ENCODE measurements around the gene MGAT5. TPM values are rescaled to one million over a fixed set of nuclear protein-coding genes. Genes with fewer than 3 reads are reported as not detected.
A peak's percentile ranks its signal among the peaks of the same experiment; 100 is the strongest.

Gene MGAT5
- total and polyA plus RNA-seq, 4 experiments from 2014 or later = 4.4 to 81.3 (median 48.0) TPM

DNA sequence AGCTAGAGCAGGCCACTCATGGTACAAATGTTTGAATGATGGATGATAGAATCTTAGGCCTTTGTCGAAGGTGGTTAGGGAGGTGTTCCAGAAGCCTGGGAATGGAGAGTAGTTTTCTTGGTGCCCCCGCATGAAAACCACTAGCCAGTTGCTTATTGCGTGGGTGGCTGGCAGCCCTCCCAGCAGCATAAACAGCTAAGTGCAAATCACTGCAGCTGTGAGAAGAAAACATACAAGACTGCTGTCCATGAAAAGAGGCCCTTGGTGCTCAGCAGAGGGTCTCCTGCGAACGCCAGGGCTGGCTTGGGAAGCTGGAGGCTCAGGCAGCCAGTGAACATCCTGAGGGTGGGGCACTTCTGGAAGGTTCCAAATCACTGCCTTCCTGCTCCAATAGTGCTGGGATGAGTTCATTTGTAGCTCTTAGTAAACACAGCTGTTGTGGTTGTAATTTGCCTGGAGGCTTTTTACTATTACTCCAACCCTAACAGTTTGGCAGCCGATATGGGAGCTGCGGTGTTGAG, 118.8 kb downstream of the MGAT5 start:
- POLR2A ChIA-PET (ENCODE audit: partially characterized antibody) = no interaction called here

DNA sequence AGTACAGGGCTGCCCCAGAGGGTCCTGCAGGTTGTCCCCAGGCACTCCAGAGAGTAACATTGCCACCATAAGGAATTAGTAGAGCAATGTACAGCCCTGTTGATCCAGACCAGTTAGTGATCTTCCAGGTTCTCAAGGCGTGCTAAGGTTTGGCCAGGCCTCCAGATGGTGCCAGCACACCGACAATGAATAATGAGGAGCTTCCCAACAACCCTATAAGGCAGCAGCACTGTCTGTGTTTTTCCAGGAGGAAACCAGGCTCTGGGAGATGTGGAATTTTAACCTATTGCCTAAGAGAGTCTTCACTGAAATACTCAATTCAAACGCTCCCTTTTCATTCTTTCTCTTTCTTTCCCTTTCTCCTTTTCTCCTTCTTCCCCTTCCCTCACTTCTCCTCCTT, 122.1 kb downstream of the MGAT5 start:
- H3K36me3 Mint-ChIP-seq = peaks cover 48 to 66% of the 10 kb centered on the region in 2 donors
- H3K9me3 Mint-ChIP-seq = no peaks in the 10 kb centered on the region
- Histone ChIP-seq H3K9me3 (ENCODE audit: control insufficient read depth in 1 of 2, low read length in 2 of 2) (no peaks in the 10 kb centered on the region), H3K4me3 (ENCODE audit: low read length in 2 of 2) (no peak overlapping the region), H3K27ac (ENCODE audit: low read depth, low read length) (no peak overlapping the region), H3K4me1 (ENCODE audit: insufficient read depth, low read length) (no peaks in the 10 kb centered on the region), H3K27me3 (ENCODE audit: insufficient read depth, low read length) (no peaks in the 10 kb centered on the region), H3K36me3 (ENCODE audit: insufficient read depth, low read length) (peaks cover 4% of the 10 kb centered on the region)
- H3K27ac Mint-ChIP-seq = peak overlapping the region in 2 of 7 donors; percentile 8 to 65
- H3K4me3 Mint-ChIP-seq = no peak overlapping the region
- no peak for DNase-seq
- CTCF ChIA-PET (ENCODE audit: partially characterized antibody) = interaction anchor here (1.2 kb wide), 1 partner anchor 22 kb away, joined by 3 read pairs; no protein-coding TSS in a partner anchor
- POLR2A ChIA-PET (ENCODE audit: partially characterized antibody) = no interaction called here
- intact Hi-C loops (cut with micrococcal nuclease) = no loop called here
- H3K27me3 Mint-ChIP-seq = no peaks in the 10 kb centered on the region
- peaks cover 0 to 10% (median 3%) of the 10 kb centered on the region in 4 donors for H3K4me1 Mint-ChIP-seq

More for the DNA sequence above, 118.8 kb downstream of the MGAT5 start:
- no peak for DNase-seq
- Histone ChIP-seq H3K9me3 (ENCODE audit: control insufficient read depth in 1 of 2, low read length in 2 of 2) (no peaks in the 10 kb centered on the region), H3K27me3 (ENCODE audit: insufficient read depth, low read length) (no peaks in the 10 kb centered on the region), H3K27ac (ENCODE audit: low read depth, low read length) (no peak overlapping the region), H3K4me1 (ENCODE audit: insufficient read depth, low read length) (peaks cover 8% of the 10 kb centered on the region), H3K36me3 (ENCODE audit: insufficient read depth, low read length) (peaks cover 4% of the 10 kb centered on the region), H3K4me3 (ENCODE audit: low read length in 2 of 2) (no peak overlapping the region)
- CTCF ChIA-PET (ENCODE audit: partially characterized antibody) = no interaction called here
- intact Hi-C loops (cut with micrococcal nuclease) = no loop called here
- Mint-ChIP-seq H3K27ac (peak overlapping the region in 3 of 7 donors; percentile 35 to 81 (median 54)), H3K36me3 (peaks cover 56 to 63% of the 10 kb centered on the region in 2 donors), H3K27me3 (no peaks in the 10 kb centered on the region), H3K4me1 (peaks cover 15 to 26% (median 16%) of the 10 kb centered on the region in 4 donors), H3K4me3 (no peak overlapping the region), H3K9me3 (no peaks in the 10 kb centered on the region)

DNA sequence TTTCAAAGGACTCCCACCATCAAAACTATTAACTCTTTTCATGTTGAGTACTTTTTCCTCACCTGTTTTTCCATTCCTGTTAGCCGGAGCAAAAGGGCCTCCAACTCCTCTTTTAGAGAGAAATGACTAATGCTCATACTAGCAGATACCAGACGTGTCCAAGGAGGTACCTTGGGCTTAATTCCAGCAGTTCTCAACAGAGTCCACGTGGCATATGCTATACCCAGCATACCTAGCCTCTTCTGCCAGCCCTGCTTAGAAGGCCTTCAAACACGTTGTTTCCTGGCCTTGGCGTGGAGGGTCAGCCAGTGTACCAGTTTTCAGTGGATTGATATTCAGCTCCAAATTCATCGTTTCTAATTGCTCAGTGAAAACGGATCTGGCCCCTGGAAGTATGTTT, 123.9 kb downstream of the MGAT5 start:
- CTCF ChIA-PET (ENCODE audit: partially characterized antibody) = no interaction called here
- no peaks in the 10 kb centered on the region for H3K27me3 Mint-ChIP-seq
- Histone ChIP-seq H3K36me3 (ENCODE audit: insufficient read depth, low read length) (peaks cover 4% of the 10 kb centered on the region), H3K4me1 (ENCODE audit: insufficient read depth, low read length) (no peaks in the 10 kb centered on the region), H3K4me3 (ENCODE audit: low read length in 2 of 2) (no peak overlapping the region), H3K9me3 (ENCODE audit: control insufficient read depth in 1 of 2, low read length in 2 of 2) (no peaks in the 10 kb centered on the region), H3K27me3 (ENCODE audit: insufficient read depth, low read length) (no peaks in the 10 kb centered on the region), H3K27ac (ENCODE audit: low read depth, low read length) (no peak overlapping the region)
- peaks cover 3 to 12% (median 5%) of the 10 kb centered on the region in 4 donors for H3K4me1 Mint-ChIP-seq
- no peak for DNase-seq
- peaks cover 42 to 61% of the 10 kb centered on the region in 2 donors for H3K36me3 Mint-ChIP-seq
- H3K4me3 Mint-ChIP-seq = no peak overlapping the region
- H3K9me3 Mint-ChIP-seq = no peaks in the 10 kb centered on the region
- intact Hi-C loops (cut with micrococcal nuclease) = no loop called here
- POLR2A ChIA-PET (ENCODE audit: partially characterized antibody) = no interaction called here
- peak overlapping the region in 1 of 7 donors; percentile 43 for H3K27ac Mint-ChIP-seq

DNA sequence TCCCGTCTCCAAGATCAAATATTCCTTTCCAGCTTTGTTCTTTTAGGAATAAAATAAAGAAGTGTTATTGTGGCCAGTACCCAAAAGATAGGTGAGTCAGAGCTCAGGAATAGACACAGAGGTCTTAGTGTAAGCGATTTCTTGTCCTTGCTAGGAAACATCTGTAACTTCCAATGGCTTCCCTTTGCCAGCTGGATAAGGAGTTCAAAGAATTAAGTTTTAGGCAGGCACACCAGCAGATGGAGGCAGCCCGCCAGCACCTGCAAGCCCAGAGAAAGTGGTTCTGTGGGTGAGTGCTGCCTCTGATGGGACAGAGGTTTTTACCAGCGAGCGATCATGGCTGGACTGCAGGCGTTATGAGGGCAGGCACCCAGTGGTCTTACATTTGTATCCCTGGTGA, 125.4 kb downstream of the MGAT5 start:
- CTCF ChIA-PET (ENCODE audit: partially characterized antibody) = interaction anchor here (1.4 kb wide), 1 partner anchor 261 kb away, joined by 3 read pairs; no protein-coding TSS in a partner anchor
- H3K4me1 ChIP-seq (ENCODE audit: insufficient read depth, low read length) = no peaks in the 10 kb centered on the region

DNA sequence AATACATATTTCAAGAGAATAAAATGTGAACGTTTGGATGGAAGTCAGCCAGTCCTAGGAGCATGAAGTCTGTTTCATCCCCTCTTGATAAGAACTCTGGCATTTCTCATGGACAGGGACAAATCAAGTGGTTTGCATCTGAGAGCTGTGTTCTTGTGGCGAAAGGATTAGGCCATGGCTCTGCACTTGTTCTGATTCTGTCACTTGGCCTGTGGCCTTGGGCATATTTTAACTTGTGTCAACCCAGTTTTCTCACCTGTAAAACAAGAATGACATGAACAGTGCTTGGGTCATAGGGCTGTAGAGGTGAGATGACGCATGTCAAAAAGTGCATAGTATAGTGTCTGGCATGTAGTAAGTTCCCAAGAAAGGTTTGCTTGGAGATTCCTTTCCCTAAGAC, 125.8 kb downstream of the MGAT5 start:
- peak overlapping the region in 2 of 7 donors; percentile 18 to 53 for H3K27ac Mint-ChIP-seq
- no peak overlapping the region for H3K4me3 Mint-ChIP-seq
- H3K9me3 Mint-ChIP-seq = no peaks in the 10 kb centered on the region
- no peak for DNase-seq
- POLR2A ChIA-PET (ENCODE audit: partially characterized antibody) = no interaction called here
- CTCF ChIA-PET (ENCODE audit: partially characterized antibody) = interaction anchor here (0.7 to 1.4 kb wide), 2 partner anchors 32 to 261 kb away, joined by 3 to 4 read pairs; no protein-coding TSS in a partner anchor
- Histone ChIP-seq H3K36me3 (ENCODE audit: insufficient read depth, low read length) (peaks cover under 1% of the 10 kb centered on the region), H3K9me3 (ENCODE audit: control insufficient read depth in 1 of 2, low read length in 2 of 2) (no peaks in the 10 kb centered on the region), H3K27ac (ENCODE audit: low read depth, low read length) (no peak overlapping the region), H3K27me3 (ENCODE audit: insufficient read depth, low read length) (no peaks in the 10 kb centered on the region), H3K4me3 (ENCODE audit: low read length in 2 of 2) (no peak overlapping the region), H3K4me1 (ENCODE audit: insufficient read depth, low read length) (no peaks in the 10 kb centered on the region)
- H3K36me3 Mint-ChIP-seq = peaks cover 35 to 56% of the 10 kb centered on the region in 2 donors
- H3K4me1 Mint-ChIP-seq = peaks cover 4 to 10% (median 6%) of the 10 kb centered on the region in 4 donors
- no peaks in the 10 kb centered on the region for H3K27me3 Mint-ChIP-seq
- intact Hi-C loops (cut with micrococcal nuclease) = no loop called here

More for the DNA sequence above, 125.4 kb downstream of the MGAT5 start:
- Histone ChIP-seq H3K36me3 (ENCODE audit: insufficient read depth, low read length) (peaks cover 4% of the 10 kb centered on the region), H3K27ac (ENCODE audit: low read depth, low read length) (no peak overlapping the region), H3K27me3 (ENCODE audit: insufficient read depth, low read length) (no peaks in the 10 kb centered on the region), H3K4me3 (ENCODE audit: low read length in 2 of 2) (no peak overlapping the region), H3K9me3 (ENCODE audit: control insufficient read depth in 1 of 2, low read length in 2 of 2) (no peaks in the 10 kb centered on the region)
- Mint-ChIP-seq H3K9me3 (no peaks in the 10 kb centered on the region), H3K27ac (peak overlapping the region in 4 of 7 donors; percentile 1 to 62 (median 36)), H3K4me3 (no peak overlapping the region), H3K27me3 (no peaks in the 10 kb centered on the region), H3K36me3 (peaks cover 36 to 56% of the 10 kb centered on the region in 2 donors), H3K4me1 (peaks cover 4 to 10% (median 6%) of the 10 kb centered on the region in 4 donors)
- POLR2A ChIA-PET (ENCODE audit: partially characterized antibody) = no interaction called here
- no peak for DNase-seq
- intact Hi-C loops (cut with micrococcal nuclease) = no loop called here

DNA sequence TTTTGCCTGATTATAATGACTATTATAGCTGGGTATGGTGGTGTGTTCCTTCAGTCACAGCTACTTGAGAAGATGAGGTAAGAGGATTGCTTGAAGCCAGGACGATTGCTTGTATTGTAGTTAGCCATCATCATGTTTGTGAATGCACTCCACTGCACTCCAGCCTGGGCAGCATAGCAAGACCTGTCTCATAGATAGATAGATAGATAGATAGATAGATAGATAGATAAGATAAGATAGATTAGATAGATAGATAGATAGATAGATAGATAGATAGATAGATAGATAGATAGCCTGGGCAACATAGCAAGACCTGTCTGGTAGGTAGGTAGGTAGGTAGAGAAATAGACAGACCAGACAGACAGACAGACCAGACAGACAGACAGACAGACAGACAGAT, 127.3 kb downstream of the MGAT5 start:
- Mint-ChIP-seq H3K27ac (peak overlapping the region in 3 of 7 donors; percentile 2 to 69 (median 24)), H3K9me3 (no peaks in the 10 kb centered on the region), H3K36me3 (peaks cover 31 to 49% of the 10 kb centered on the region in 2 donors), H3K27me3 (no peaks in the 10 kb centered on the region), H3K4me1 (peaks cover 12 to 21% (median 19%) of the 10 kb centered on the region in 4 donors), H3K4me3 (no peak overlapping the region)
- ChIA-PET CTCF (ENCODE audit: partially characterized antibody) (no interaction called here), POLR2A (ENCODE audit: partially characterized antibody) (no interaction called here)
- Histone ChIP-seq H3K4me3 (ENCODE audit: low read length in 2 of 2) (no peak overlapping the region), H3K27me3 (ENCODE audit: insufficient read depth, low read length) (no peaks in the 10 kb centered on the region), H3K9me3 (ENCODE audit: control insufficient read depth in 1 of 2, low read length in 2 of 2) (no peaks in the 10 kb centered on the region), H3K4me1 (ENCODE audit: insufficient read depth, low read length) (no peaks in the 10 kb centered on the region), H3K27ac (ENCODE audit: low read depth, low read length) (no peak overlapping the region), H3K36me3 (ENCODE audit: insufficient read depth, low read length) (no peaks in the 10 kb centered on the region)
- DNase-seq = no peak
- intact Hi-C loops (cut with micrococcal nuclease) = no loop called here

DNA sequence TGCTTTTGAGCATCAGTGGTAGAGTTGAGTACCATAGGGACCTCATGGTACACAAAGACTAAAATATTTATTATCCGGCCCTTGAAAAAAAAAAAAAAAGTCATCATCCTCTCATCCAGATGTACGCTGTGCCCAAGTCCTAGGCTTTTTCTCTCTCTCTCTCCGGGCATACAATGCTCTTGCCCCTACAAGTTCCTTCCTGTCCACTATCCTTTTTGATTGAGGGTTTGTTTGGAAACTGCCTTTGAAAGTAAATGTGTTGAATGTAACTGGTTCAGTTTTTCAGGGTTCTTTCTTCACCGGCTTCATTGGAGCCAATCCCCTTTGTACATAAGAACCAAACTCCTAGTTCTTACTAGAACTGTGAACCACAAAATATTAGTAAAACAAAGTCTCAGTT, 130.3 kb downstream of the MGAT5 start:
- CTCF ChIA-PET (ENCODE audit: partially characterized antibody) = no interaction called here
- intact Hi-C loops (cut with micrococcal nuclease) = no loop called here
- H3K36me3 ChIP-seq (ENCODE audit: insufficient read depth, low read length) = no peaks in the 10 kb centered on the region

More for the DNA sequence above, 130.3 kb downstream of the MGAT5 start:
- no peaks in the 10 kb centered on the region for H3K9me3 ChIP-seq (ENCODE audit: control insufficient read depth in 1 of 2, low read length in 2 of 2)
- H3K4me1 Mint-ChIP-seq = peaks cover 14 to 34% (median 27%) of the 10 kb centered on the region in 4 donors
- no peaks in the 10 kb centered on the region for H3K9me3 Mint-ChIP-seq
- H3K27ac Mint-ChIP-seq = peak overlapping the region in 2 of 7 donors; percentile 9 to 26
- H3K27me3 ChIP-seq (ENCODE audit: insufficient read depth, low read length) = no peaks in the 10 kb centered on the region
- POLR2A ChIA-PET (ENCODE audit: partially characterized antibody) = no interaction called here
- no peak overlapping the region for H3K27ac ChIP-seq (ENCODE audit: low read depth, low read length)
- no peaks in the 10 kb centered on the region for H3K27me3 Mint-ChIP-seq
- no peak overlapping the region for H3K4me3 ChIP-seq (ENCODE audit: low read length in 2 of 2)
- H3K36me3 Mint-ChIP-seq = peaks cover 22 to 42% of the 10 kb centered on the region in 2 donors
- no peak overlapping the region for H3K4me3 Mint-ChIP-seq
- H3K4me1 ChIP-seq (ENCODE audit: insufficient read depth, low read length) = no peaks in the 10 kb centered on the region
- no peak for DNase-seq
